Measurements from ENCODE around the gene TXN2.

TXN2 gene

DNA sequence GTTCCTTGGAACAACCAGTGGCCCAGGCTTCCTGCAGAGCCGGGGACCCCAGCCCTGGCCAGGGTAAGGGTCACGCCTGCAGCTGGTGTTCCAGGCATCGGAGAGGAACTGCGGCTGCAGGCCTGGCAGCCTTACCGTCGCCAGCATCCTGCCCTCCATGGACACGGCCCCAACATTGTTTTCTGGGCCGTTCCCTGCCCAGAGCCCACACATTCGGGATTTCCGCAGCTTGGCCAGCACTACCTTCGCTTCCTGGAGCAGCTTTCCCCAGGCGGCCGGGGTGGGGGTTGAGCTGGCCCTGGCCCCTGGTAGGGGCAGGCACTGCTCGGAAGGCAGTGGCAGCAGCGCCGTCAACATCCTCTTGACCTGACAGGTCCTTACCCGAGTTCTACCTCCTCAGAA lies 17.7 kb downstream of the TXN2 start:
- no peak overlapping the region for H3K4me3 ChIP-seq (ENCODE audit: low read length)
- DNase-seq (ENCODE audit: low read depth): no peak
- no peak for TF ChIP-seq CTCF (IDR thresholded peaks at IDR 0.05; ENCODE audit: insufficient read depth, low read depth, low read length, missing control alignments)

GRCh38 chr22:36461665-36462649 lies 19.5 kb downstream of the TXN2 start:
- H3K4me3 ChIP-seq (ENCODE audit: low read length): no peak overlapping the region
- DNase-seq (ENCODE audit: low read depth): peak; percentile 98
- no peak for TF ChIP-seq CTCF (IDR thresholded peaks at IDR 0.05; ENCODE audit: insufficient read depth, low read depth, low read length, missing control alignments)

DNA sequence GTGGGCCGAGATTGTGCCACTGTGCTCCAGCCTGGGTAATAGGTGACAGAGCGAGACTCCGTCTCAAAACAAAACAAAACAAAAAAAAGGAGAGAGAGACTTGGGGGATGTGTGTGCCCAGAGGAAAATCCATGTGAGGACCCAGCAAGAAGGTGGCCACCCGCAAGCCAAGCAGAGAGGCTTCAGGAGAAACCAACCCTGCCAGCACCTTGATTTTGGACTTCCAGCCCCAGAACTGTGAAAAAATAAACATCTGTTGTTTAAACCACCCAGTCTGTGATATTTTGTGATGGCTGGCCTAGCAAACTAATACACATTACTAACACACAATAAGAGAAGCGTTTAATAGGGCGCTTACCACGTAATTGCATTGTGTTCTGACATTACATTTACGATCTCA lies 21.2 kb downstream of the TXN2 start:
- TF ChIP-seq CTCF (IDR thresholded peaks at IDR 0.05; ENCODE audit: insufficient read depth, low read depth, low read length, missing control alignments): no peak
- H3K4me3 ChIP-seq (ENCODE audit: low read length): no peak overlapping the region
- DNase-seq (ENCODE audit: low read depth): no peak

DNA sequence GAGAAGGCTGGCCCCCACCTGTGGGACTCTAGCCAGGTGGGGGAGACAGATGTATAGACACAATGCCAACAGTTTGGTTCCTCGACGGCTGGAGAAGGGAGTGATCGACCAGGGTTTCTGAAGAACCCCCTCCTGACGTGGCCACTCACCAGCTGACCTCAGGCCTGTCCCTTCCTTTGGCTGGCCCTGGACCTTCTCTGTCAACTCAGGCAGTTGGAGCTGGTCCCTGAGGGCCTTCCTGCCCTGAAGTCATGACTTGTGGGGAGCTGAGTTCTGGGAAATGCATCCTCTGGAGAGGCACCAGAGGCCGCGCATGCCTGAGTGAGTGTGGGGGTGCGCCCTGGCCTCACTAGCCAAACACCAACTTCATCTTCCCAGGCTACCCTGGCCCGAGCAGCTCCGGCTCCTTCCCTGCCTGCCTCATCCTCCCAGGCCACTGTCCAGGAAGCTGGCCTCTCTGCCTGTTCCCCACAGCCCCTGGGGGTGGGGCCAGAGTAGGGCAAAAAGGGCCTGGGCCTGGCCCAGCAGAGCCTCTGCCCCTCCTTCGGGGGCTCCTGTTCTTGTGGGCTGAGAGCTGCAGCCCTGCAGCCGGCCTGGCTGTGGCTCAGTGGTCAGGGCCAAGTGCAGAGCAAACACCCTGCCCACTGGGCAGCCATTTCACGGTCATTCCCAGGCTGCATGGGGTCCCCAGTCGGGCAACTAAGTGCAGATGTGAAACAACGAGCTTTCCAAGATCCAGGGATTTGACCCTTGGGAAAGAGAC lies 23.6 kb downstream of the TXN2 start:
- DNase-seq (ENCODE audit: low read depth): no peak
- no peak for TF ChIP-seq CTCF (IDR thresholded peaks at IDR 0.05; ENCODE audit: insufficient read depth, low read depth, low read length, missing control alignments)
- no peak overlapping the region for H3K4me3 ChIP-seq (ENCODE audit: low read length)

- no peak overlapping the region for H3K4me3 ChIP-seq (ENCODE audit: low read length)
- TF ChIP-seq CTCF (IDR thresholded peaks at IDR 0.05; ENCODE audit: insufficient read depth, low read depth, low read length, missing control alignments): no peak
- DNase-seq (ENCODE audit: low read depth): no peak
Observed at GRCh38 chr22:36456464-36456845, 25.0 kb downstream of the TXN2 start.

GRCh38 chr22:36455571-36456463 lies 25.6 kb downstream of the TXN2 start:
- peak overlapping the region; percentile 48 for H3K4me3 ChIP-seq (ENCODE audit: low read length)

More at GRCh38 chr22:36455571-36456463, 25.6 kb downstream of the TXN2 start:
- TF ChIP-seq CTCF (IDR thresholded peaks at IDR 0.05; ENCODE audit: insufficient read depth, low read depth, low read length, missing control alignments): no peak
- DNase-seq (ENCODE audit: low read depth): no peak

All from epithelial cell of esophagus (primary cell).